VCaP (cell line): ENCODE measurements around the gene ZNF511.

Experiments used
- H3K27ac ChIP-seq: fragments of 450-650 bp; 2 replicates; pipeline ENCODE4 v1.5.1; 2017
- TF ChIP-seq, protein P1 (sequence below): fragments of 450-650 bp; conservative IDR thresholded peaks from 2 replicates; pipeline ENCODE4 v1.5.1; 2017; ENCODE audit warnings: mild to moderate bottlenecking, moderate library complexity

The ZNF511 gene

DNA sequence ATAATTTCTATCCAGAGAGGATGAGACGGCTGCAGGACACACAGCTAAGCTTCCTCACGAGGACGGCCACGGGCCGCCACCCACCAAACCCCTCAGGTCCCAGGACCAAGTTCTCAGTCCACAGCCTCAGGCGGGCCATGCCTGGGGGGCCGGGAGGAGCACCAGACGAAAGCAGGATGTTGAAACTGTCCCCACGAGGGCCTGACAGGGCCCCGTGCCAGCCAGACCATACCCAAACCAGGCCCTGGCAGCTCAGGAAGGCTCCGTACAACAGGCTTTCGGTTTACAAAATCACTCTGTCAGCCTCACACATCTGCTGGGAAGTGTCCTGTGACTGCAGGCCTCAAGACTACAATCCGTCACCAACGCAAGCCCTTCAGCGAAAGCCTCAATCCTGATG, 14.5 kb upstream of the ZNF511 start:
- TF ChIP-seq, protein P1, sequence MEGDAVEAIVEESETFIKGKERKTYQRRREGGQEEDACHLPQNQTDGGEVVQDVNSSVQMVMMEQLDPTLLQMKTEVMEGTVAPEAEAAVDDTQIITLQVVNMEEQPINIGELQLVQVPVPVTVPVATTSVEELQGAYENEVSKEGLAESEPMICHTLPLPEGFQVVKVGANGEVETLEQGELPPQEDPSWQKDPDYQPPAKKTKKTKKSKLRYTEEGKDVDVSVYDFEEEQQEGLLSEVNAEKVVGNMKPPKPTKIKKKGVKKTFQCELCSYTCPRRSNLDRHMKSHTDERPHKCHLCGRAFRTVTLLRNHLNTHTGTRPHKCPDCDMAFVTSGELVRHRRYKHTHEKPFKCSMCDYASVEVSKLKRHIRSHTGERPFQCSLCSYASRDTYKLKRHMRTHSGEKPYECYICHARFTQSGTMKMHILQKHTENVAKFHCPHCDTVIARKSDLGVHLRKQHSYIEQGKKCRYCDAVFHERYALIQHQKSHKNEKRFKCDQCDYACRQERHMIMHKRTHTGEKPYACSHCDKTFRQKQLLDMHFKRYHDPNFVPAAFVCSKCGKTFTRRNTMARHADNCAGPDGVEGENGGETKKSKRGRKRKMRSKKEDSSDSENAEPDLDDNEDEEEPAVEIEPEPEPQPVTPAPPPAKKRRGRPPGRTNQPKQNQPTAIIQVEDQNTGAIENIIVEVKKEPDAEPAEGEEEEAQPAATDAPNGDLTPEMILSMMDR = no peak
- no peak overlapping the region for H3K27ac ChIP-seq

GRCh38 chr10:133295426-133296320, 13.0 kb upstream of the ZNF511 start:
- H3K27ac ChIP-seq = no peak overlapping the region
- TF ChIP-seq, protein P1 = no peak

- no peak overlapping the region for H3K27ac ChIP-seq
- TF ChIP-seq, protein P1 = no peak
These were observed 11.2 kb upstream of the ZNF511 start for GRCh38 chr10:133297504-133297903.

- H3K27ac ChIP-seq = no peak overlapping the region
- TF ChIP-seq, protein P1 = no peak
These were observed 10.2 kb upstream of the ZNF511 start for GRCh38 chr10:133298466-133298865.

GRCh38 chr10:133299224-133299623, 9.5 kb upstream of the ZNF511 start:
- H3K27ac ChIP-seq = no peak overlapping the region
- TF ChIP-seq, protein P1 = no peak

DNA sequence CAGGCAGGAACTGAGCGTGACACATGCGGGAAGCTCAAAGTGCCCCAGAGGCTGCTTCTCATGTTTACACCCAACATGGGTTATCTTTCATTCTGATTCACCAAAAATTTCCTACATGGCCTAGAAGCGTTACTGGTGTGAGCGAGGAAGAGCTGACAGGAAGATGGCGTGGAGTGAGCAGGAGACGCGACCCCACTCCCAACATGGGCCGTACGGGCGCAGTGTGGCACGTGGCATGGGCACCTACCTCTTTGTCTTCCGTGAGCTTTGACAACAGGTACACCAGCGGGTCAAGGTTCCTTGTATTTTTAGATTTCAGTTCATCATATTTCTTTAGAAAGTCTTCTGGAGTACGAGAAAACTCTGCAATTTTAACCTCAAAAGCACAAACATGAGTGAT, 9.0 kb upstream of the ZNF511 start:
- TF ChIP-seq, protein P1 = no peak

GRCh38 chr10:133302230-133302629, 6.5 kb upstream of the ZNF511 start:
- TF ChIP-seq, protein P1 = no peak
- H3K27ac ChIP-seq = no peak overlapping the region

More for the DNA sequence above, 9.0 kb upstream of the ZNF511 start:
- H3K27ac ChIP-seq = no peak overlapping the region
